Neural crest cell (in vitro differentiated cells): ENCODE measurements around the gene CCNY. TPM values are rescaled to one million over a fixed set of nuclear protein-coding genes. Genes with fewer than 3 reads are reported as not detected.

Experiments used
- DNase-seq: peaks from one replicate; pipeline ENCODE4 v3.0.0; 2021; ENCODE audit warnings: low read depth, mixed read lengths, low spot score
- H3K27ac Mint-ChIP-seq: one replicate; pipeline ENCODE4 v1.8.0; 2021; ENCODE audit warnings: mild to moderate bottlenecking, mixed read lengths; ENCODE audit not compliant: unreplicated experiment
- H3K27me3 Mint-ChIP-seq: 2 replicates; pipeline ENCODE4 v1.8.0; 2021; ENCODE audit warnings: low read depth, mild to moderate bottlenecking, mixed read lengths
- H3K36me3 Mint-ChIP-seq: 2 replicates; pipeline ENCODE4 v1.8.0; 2021; ENCODE audit warnings: low read depth, mild to moderate bottlenecking, mixed read lengths
- H3K4me1 Mint-ChIP-seq: 2 replicates; pipeline ENCODE4 v1.8.0; 2021; ENCODE audit warnings: mixed read lengths
- H3K4me3 Mint-ChIP-seq: one replicate; pipeline ENCODE4 v1.8.0; 2021; ENCODE audit warnings: mild to moderate bottlenecking, mixed read lengths
- H3K9me3 Mint-ChIP-seq: 2 replicates; pipeline ENCODE4 v1.8.0; 2021; ENCODE audit warnings: mixed read lengths
- total RNA-seq: library from RNA; stranded (reverse); gene quantifications from 2 replicates; pipeline ENCODE4 v1.2.1, GENCODE V29; 2021
- TF ChIP-seq, protein P1 (sequence below): fragments of 200-600 bp; sonication (generic); conservative IDR thresholded peaks from 2 replicates; pipeline ENCODE4 v1.5.0; 2021; ENCODE audit warnings: antibody characterized with exemption, mild to moderate bottlenecking

CCNY gene
- total RNA-seq, 1 donor from 2014 or later: 57.0 TPM

DNA sequence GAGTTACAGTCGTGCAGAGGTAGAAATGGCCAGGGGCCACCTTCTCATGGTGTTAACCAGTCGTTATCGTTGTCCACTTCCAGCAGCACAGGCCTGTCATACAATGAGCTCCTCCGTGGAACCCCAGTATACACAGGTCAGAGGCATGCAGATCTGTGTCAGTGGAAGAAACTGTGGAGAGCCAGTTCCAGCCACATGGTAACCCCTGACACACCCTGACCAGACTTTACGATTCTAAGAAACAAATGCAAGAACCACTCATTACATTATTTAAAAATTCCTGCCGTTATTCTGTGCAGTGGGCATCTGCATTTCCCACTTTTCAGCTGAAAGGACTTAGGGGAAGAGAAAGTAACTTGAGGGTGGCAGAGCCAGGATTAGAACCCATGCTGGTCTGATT lies 245.3 kb downstream of the CCNY start:
- TF ChIP-seq, protein P1, sequence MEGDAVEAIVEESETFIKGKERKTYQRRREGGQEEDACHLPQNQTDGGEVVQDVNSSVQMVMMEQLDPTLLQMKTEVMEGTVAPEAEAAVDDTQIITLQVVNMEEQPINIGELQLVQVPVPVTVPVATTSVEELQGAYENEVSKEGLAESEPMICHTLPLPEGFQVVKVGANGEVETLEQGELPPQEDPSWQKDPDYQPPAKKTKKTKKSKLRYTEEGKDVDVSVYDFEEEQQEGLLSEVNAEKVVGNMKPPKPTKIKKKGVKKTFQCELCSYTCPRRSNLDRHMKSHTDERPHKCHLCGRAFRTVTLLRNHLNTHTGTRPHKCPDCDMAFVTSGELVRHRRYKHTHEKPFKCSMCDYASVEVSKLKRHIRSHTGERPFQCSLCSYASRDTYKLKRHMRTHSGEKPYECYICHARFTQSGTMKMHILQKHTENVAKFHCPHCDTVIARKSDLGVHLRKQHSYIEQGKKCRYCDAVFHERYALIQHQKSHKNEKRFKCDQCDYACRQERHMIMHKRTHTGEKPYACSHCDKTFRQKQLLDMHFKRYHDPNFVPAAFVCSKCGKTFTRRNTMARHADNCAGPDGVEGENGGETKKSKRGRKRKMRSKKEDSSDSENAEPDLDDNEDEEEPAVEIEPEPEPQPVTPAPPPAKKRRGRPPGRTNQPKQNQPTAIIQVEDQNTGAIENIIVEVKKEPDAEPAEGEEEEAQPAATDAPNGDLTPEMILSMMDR: no peak
- H3K9me3 Mint-ChIP-seq: no peaks in the 10 kb centered on the region
- H3K27me3 Mint-ChIP-seq: no peaks in the 10 kb centered on the region
- H3K36me3 Mint-ChIP-seq: peaks cover 4% of the 10 kb centered on the region
- H3K27ac Mint-ChIP-seq: no peak overlapping the region
- no peaks in the 10 kb centered on the region for H3K4me1 Mint-ChIP-seq
- no peak overlapping the region for H3K4me3 Mint-ChIP-seq
- no peak for DNase-seq

DNA sequence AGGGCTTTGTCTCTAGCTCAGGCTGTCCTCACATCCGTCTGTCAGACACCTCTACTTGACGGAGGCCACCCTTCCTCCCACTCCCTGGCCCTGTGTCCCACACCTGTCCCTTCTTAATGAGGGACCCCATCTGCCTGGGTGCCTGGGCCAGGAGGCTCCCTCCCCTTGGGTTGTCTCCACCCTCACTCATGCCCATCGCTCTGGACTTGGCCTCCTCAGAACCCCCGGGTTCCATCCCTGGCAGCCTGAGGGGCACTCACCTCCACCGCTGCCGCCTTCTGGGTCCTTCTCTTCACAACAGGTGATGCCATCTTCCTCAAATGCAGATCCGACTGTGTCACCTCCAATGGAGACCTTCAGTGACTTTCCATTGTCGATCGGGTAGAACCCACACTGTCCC lies 248.6 kb downstream of the CCNY start:
- Mint-ChIP-seq H3K9me3 (no peaks in the 10 kb centered on the region), H3K27me3 (peaks cover 3% of the 10 kb centered on the region), H3K4me1 (no peaks in the 10 kb centered on the region), H3K4me3 (no peak overlapping the region), H3K27ac (no peak overlapping the region), H3K36me3 (no peaks in the 10 kb centered on the region)
- DNase-seq: no peak
- TF ChIP-seq, protein P1: no peak

DNA sequence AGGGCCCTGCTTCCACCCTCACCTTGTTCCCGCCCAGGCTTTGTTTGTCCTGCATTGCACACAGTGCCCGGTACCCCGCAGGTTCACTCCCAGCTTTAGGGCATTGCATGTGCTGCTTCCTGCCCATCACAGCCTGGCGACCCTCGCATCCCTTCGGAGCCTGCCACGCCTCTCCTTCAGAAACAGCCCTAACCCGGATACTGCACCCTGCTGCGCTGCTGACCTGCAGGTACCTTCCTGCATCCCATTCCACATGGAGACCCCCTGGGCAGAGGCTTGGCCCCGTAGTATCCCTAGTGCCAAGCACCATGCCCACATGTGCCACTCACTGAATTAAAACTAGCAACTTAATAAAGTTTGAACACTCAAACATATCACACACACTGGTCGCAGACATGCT lies 249.0 kb downstream of the CCNY start:
- Mint-ChIP-seq H3K4me3 (no peak overlapping the region), H3K36me3 (no peaks in the 10 kb centered on the region), H3K27ac (no peak overlapping the region), H3K4me1 (no peaks in the 10 kb centered on the region), H3K27me3 (peaks cover 3% of the 10 kb centered on the region), H3K9me3 (no peaks in the 10 kb centered on the region)
- no peak for DNase-seq
- TF ChIP-seq, protein P1: no peak

DNA sequence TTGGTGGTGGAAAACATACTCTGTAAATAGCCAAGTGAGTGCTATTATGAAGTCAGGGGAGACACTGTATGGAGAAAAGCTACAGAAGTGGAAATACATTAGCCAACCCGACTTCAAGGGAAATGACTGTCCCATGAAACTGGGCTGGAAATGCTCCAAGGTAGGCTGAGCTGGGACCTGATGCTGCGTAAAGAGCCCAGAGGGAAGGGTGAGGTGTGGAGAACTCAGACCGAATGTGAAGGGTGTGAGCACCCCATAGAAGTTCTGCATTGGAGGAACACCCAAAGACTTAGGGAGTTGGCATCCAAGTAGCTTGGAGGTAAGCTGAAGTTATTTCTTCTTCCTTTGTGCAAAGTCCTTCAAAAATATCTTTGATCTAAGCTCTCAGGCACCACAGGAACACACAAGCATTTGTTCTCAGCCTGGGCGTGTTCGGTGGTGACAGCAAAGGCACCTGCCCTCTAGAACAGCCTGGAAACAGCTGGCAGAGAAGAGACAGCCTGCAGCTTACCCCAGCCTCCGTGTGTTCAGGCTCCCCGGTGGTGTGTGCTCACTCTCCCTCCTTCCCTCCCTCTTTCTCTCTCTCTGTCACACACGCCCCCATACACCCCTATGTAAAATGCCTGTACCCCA lies 249.7 kb downstream of the CCNY start:
- no peaks in the 10 kb centered on the region for H3K36me3 Mint-ChIP-seq
- H3K27me3 Mint-ChIP-seq: peaks cover 3% of the 10 kb centered on the region
- no peak overlapping the region for H3K27ac Mint-ChIP-seq
- H3K9me3 Mint-ChIP-seq: no peaks in the 10 kb centered on the region
- no peak for DNase-seq
- H3K4me3 Mint-ChIP-seq: no peak overlapping the region
- TF ChIP-seq, protein P1: no peak
- no peaks in the 10 kb centered on the region for H3K4me1 Mint-ChIP-seq

DNA sequence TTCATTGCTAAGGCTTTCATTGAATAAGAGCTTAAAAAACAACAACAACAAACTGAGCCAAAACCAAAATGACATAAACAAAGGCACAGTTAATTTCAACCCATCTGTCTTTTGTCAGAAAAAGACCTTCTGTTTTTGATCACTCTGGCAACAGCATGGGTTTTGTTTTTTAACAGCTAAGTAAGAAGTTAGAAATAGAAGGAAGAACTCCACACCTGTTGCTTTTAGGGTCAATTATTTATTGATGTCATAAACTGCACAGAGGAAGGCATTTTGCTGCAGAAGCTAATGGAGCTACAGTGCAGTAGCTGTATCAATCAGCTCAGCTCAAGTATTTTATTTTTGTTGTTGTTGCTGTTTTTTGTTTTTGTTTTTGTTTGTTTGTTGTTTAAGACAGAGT lies 252.5 kb downstream of the CCNY start:
- Mint-ChIP-seq H3K27ac (no peak overlapping the region), H3K9me3 (peaks cover 5% of the 10 kb centered on the region), H3K27me3 (peaks cover 3% of the 10 kb centered on the region), H3K4me3 (no peak overlapping the region), H3K36me3 (no peaks in the 10 kb centered on the region), H3K4me1 (no peaks in the 10 kb centered on the region)
- TF ChIP-seq, protein P1: no peak
- DNase-seq: no peak
